ENCODE measurements around the gene PDLIM4. TPM values are rescaled to one million over a fixed set of nuclear protein-coding genes. Genes with fewer than 3 reads are reported as not detected.

PDLIM4 gene
- total RNA-seq, 2 donors from 2014 or later, result 1.5 to 11.9 TPM

DNA sequence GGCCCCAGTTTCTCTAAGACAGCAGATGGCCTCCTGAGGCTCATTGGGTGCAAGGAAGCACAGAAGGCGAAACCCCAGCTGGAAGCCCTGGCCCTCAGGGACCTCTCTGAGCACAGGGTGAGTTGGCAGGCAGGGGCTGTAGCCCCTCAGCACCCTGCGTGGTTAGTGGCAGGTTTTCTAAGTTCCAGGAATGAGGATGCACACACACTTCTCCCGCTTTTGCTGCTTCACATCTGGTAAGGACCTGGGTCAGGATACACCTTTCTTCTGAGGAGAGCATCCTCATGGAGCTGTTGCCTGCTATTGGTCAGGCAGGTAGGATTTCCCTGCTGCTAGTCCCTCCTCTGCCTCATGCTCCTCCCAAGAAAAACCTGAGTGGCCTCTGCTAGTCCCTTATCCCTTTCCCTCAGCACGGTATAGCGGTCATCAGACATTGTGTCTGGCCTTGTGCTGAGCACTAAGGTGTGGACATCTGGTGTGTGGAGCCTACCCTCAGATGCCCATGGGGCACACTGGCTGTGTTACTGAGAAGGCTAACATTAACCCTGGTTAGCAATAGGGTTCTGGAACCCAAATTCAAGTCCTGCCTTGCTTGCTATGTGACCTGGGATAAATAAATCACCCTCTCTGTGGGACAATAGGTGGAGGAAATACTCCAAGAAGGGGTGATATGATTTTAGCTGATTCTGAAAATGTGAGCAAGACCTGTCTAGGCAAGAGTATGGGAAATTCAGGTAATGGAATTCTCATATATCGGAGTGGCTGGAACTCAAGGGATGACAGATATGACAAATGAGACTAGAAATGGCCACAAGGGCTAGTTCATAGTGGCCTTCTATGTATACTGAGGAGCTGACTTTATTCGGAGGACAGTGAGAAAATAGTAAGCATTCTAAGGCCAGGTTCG lies 38.3 kb downstream of the PDLIM4 start:
- intact Hi-C loops (cut with DNase I, micrococcal nuclease), result no loop called here
- DNase-seq (no peak), ATAC-seq (no peak)

DNA sequence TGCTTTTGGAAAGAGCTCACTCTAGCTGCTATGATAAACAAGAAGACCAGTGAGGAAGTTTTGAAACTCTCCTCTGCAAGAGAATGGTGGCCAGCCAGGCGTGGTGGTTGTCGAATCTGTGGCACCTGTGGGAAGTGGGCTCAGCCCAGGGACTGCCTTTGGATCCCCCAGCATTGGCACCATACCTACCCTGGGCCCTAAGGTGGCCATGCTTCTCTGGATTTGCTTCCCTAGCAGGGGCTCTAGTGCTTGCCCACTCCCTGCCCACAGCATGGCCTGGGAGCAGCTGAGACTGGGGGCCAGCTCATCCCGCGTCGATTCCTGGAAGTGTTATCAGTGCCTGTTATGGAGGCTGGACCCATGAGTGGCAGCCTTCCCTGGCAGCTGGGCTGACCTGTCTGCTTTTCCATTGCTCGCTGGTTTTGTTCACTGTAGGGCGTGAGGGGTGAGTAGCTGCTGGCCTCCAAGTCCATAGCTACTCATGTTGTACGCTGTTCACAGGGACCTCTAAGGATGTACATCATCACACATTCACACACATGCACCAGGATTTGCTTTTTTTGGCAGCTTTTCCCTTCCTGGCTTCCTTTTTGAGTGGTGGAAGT lies 39.0 kb downstream of the PDLIM4 start:
- intact Hi-C loops (cut with DNase I, micrococcal nuclease), result no loop called here

GRCh38 chr5:132297211-132297940 lies 39.9 kb downstream of the PDLIM4 start:
- intact Hi-C loops (cut with DNase I, micrococcal nuclease), result no loop called here
- no peak for ATAC-seq
- no peak for DNase-seq

More for the DNA sequence above, 39.0 kb downstream of the PDLIM4 start:
- DNase-seq (no peak), ATAC-seq (no peak)

- no peak for DNase-seq
- intact Hi-C loops (cut with DNase I, micrococcal nuclease), result no loop called here
- ATAC-seq, result no peak
Measured at GRCh38 chr5:132298298-132299212, 41.1 kb downstream of the PDLIM4 start.

GRCh38 chr5:132299917-132300316 lies 42.4 kb downstream of the PDLIM4 start:
- DNase-seq, result no peak
- intact Hi-C loops (cut with DNase I, micrococcal nuclease), result no loop called here
- no peak for ATAC-seq

DNA sequence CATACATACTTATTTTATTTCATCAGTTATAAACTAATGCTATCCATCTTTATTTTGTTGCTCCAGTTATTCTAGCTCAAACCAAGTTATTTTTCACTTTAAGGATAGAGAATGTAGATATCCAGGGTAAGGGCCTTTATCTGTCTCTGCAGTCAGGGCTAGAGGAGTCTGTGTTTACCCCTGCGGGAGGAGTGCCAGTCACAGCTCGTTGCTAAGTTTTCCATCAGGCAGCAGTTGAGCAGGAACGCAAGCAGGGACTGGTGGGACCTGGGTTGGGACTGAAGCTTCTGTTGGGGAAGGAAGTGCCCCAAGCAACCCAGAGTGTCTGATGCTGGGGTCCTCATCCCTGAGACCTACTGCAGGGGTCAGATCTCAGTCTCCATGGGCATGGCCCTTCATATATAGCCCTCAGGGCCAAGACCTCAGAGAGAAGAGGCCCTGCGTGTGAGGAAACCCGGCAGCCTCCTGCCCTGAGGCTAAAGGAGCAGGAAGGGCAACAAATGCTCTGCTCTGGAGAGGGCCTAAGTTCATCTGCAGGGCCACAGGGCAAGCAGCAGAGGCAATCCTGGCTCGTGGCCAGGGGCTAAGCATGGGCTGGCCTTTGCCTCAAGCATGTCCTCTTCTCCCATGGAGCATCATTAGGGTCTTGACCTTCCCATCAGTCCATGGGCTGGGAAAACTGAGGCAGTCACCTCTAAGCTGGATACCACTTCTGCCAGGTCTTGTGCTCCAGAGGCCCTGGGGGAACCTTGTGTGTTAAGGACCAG lies 43.3 kb downstream of the PDLIM4 start:
- intact Hi-C loops (cut with DNase I, micrococcal nuclease), result no loop called here
- ATAC-seq (peak; percentile 63), DNase-seq (no peak)

DNA sequence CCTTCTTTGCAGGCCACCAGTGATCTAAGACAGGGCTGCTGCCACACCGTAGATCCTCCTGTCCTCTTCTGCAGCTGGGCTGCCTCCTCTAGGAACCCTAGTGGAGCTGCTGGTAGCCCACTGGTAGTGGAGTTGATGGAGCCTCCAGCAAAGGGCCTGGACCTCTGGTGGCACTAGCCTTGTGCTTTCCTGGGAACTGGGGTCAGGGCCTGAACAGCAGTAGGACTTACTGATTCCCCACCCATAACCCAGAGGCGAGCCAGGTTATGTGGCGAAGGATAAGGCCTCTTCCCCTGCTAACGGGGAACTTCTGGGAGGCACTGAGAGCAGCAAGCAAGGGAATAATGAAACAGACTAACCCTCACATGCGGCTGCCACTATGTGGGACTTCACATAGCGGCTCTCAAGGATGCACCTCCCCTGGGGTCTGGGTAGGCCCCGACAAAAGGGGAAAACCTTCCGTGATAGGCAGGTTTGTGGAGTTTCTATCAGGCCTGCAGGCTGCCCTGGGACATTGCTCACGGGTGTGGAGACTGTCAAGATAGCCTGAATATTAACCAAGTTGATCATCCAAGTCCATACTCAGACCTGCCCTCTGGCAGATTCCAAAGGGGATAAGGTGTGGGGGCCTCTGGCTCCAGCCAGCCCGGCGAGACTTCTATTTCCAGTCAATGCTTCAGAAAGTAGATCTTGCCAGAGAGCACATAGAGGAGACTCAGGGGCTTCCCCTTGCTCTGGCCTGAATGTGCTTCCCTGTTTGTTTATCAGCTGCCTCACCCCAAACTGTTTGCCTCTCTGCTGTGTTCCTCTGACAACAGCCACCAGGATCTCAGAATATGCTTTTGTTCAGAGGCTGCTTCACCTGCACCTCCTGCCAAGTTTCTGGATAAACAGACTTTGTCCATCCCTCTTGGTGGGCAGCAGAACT lies 44.1 kb downstream of the PDLIM4 start:
- DNase-seq (no peak), ATAC-seq (peak; percentile 87)
- intact Hi-C loops (cut with DNase I, micrococcal nuclease), result no loop called here

DNA sequence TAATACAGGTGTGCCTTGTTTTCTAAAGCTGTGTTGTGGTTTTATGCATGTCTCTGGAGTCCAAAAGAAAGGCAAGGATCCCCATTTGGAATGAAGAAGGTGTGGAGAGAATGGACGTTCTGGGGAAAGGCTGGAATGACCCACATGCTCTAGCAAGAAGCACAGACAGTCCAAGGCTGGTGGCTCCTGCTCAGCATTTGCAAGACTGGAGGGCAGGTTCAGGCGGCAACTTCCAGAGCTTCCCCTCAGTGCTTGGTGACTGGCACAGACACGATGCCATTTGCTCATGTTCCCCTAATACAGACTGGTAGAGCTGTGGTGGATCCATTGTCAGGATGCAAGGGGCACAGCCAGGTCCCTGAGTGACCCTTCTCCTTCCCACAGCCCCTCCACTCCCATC lies 44.9 kb downstream of the PDLIM4 start:
- no peak for DNase-seq
- ATAC-seq, result no peak
- intact Hi-C loops (cut with DNase I, micrococcal nuclease), result no loop called here

GRCh38 chr5:132303589-132303988 lies 46.1 kb downstream of the PDLIM4 start:
- no peak for ATAC-seq
- no peak for DNase-seq
- intact Hi-C loops (cut with DNase I, micrococcal nuclease), result no loop called here

DNA sequence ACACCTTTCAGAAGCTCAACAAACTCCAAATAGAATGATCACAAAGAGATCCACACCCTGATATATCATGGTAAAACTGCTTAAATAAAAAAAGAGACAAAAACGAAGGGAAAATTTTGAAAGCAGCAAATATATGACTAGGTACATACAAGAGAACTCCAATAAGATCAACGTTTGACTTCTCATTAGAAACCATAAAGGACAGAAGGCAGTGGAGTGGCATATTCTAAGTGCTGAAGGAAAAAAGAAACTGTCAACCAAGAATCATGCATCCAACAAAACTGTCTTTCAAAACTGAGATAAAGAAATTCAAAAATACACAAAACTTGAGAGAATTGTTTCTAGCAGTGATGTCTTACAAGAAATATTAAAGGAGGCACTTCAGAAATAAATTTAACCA lies 47.9 kb downstream of the PDLIM4 start:
- intact Hi-C loops (cut with DNase I, micrococcal nuclease), result no loop called here
- ATAC-seq (no peak), DNase-seq (no peak)

GRCh38 chr5:132308701-132309100 lies 51.2 kb downstream of the PDLIM4 start:
- intact Hi-C loops (cut with DNase I, micrococcal nuclease), result no loop called here
- ATAC-seq, result no peak
- no peak for DNase-seq

GRCh38 chr5:132309679-132310078 lies 52.2 kb downstream of the PDLIM4 start:
- intact Hi-C loops (cut with DNase I, micrococcal nuclease), result no loop called here
- DNase-seq, result no peak
- ATAC-seq, result peak; percentile 27

DNA sequence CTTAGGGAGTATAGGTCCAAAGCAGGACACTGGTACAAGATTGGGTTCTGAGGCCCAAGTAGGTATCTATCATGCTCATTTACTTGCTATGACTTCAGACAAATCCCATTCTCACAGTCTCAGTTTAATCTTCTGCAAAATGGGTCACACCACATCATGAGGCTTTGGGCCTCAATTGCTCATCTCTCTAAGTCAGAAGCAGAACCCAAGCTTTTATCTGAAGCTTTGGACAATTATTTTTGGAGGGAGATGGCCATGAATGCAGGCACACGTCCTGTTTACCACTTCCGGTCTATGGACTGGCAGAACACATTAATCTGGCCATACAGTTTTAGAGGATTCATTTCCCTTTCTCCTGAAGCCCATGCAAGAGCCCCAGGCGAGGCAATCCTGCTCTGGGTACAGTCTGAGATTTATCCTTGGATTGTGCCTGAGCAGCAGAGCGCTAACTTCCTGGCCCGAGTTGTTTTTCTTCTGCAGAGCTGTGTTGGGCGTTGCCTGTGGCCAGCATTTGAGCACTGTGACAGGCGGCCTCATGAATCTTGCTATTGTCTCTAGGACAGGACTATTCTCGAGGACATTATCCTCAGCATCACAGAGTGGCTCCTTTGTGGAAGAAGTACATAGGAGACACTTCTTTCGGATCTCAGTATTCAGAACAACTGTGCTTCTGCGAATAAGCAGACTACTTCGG lies 52.8 kb downstream of the PDLIM4 start:
- DNase-seq (peak in 1 of 2 donors; percentile 39), ATAC-seq (peak; percentile 64)
- intact Hi-C loops (cut with DNase I, micrococcal nuclease), result no loop called here

GRCh38 chr5:132313366-132313765 lies 55.9 kb downstream of the PDLIM4 start:
- intact Hi-C loops (cut with DNase I, micrococcal nuclease), result no loop called here
- DNase-seq, result no peak

DNA sequence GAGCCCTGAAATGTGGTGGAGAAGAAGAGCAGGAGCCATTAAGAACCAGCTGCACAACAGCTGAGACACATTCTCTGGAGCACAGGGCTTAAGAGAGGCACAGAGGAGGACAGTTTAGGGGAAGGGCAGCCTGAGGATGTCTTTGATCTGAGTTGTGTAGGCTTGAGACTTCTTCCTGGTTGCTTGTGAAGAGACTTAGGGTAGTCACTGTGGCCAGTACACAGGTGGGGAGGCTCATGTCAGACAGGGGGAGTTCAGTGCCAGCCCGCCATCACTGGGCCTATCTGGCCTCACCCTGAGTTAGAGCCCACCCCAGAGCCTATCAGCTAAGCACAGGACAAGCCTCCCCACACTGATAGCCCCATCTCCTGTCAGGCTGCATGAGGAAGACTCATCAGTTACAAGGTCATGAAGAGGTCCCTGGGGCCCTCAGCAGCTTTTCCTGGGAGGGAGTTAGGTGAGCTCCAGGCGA lies 56.5 kb downstream of the PDLIM4 start:
- intact Hi-C loops (cut with DNase I, micrococcal nuclease), result no loop called here
- no peak for ATAC-seq
- no peak for DNase-seq

More at GRCh38 chr5:132313366-132313765, 55.9 kb downstream of the PDLIM4 start:
- no peak for ATAC-seq

DNA sequence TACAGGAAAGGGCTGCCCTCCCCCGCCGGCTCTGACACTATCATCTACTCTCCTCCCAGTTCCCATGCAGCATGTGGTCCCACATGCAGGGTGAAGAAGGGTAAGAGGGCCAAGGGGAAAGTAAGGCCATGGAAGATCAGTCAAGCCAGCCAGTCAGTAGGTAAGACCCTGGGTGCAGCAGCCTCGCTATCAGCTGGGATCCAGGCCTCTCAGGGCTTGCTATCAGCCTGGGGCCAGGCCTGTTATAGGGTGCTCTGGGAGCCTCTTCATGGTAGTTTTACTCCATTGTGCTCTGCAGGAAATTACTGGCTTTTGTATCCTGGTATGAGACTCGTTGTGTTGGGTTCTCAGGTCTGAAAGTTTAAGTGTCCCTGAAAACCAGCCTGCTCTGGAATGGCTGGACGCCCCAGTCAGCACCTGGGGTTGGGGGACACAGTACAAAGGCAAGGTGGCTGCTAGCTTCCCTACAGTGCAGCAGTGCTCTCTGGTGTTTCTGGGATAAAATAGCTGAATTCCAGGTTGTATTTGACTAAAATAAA lies 58.1 kb downstream of the PDLIM4 start:
- ATAC-seq (no peak), DNase-seq (no peak)

More for the DNA sequence above, 58.1 kb downstream of the PDLIM4 start:
- intact Hi-C loops (cut with DNase I, micrococcal nuclease), result no loop called here

Measured in left colon (tissue), 2 donors.